A549 (cell line): ENCODE data around the gene WDR20. TPM values are rescaled to one million over a fixed set of nuclear protein-coding genes. Genes with fewer than 3 reads are reported as not detected.

Source experiments
- ATAC-seq, 2 experiments: fragments of 200-7000 bp in 1 of 2; fragments of >200 bp in 1 of 2; cut with Nextera tagmentation in 1 of 2; cut with Tn5 transposase in 1 of 2; 3 replicates each; pipeline versions ENCODE4 v1.8.0 to v1.9.1; 2018 to 2020; ENCODE audit warnings: mild to moderate bottlenecking in 1 of 2, moderate library complexity in 1 of 2
- CTCF ChIA-PET: fragments of 300-600 bp; sonication (Branson Sonifier 250); formaldehyde crosslinking; extraction: SDS; loops from one replicate; lab custom pipeline; 2021; ENCODE audit warnings: antibody characterized with exemption, inconsistent platforms; lab: Yijun Ruan, JAX
- POLR2A ChIA-PET: fragments of 350-600 bp; formaldehyde crosslinking; extraction: SDS; loops from one replicate; lab custom pipeline; 2021; ENCODE audit warnings: antibody characterized with exemption, inconsistent platforms; lab: Yijun Ruan, JAX
- DNase-seq, 2 experiments: peaks; one replicate each; pipeline versions ENCODE4 v3.0.0 to v3.0.0-alpha.2; 2011 to 2016; ENCODE audit warnings: low read depth in 1 of 2, low spot score in 1 of 2
- FAIRE-seq: peaks from 2 replicates; lab custom pipeline; 2011; peaks lifted over from hg19 to GRCh38; lab: Jason Lieb, UNC
- H3K27ac ChIP-seq, 2 experiments: fragments of >200 bp; sonication (Bioruptor Twin); formaldehyde crosslinking; 3 replicates each; pipeline ENCODE4 v1.5.1; 2016 to 2017
- H3K4me1 ChIP-seq: fragments of >200 bp; sonication (Bioruptor Twin); formaldehyde crosslinking; 3 replicates; pipeline ENCODE4 v1.6.1; 2016
- H3K4me2 ChIP-seq: fragments of >200 bp; sonication (Bioruptor Twin); formaldehyde crosslinking; 3 replicates; pipeline ENCODE4 v1.6.1; 2016
- H3K4me3 ChIP-seq: fragments of >200 bp; sonication (Bioruptor Twin); formaldehyde crosslinking; 3 replicates; pipeline ENCODE4 v1.5.1; 2016
- H3K9me3 ChIP-seq: fragments of >200 bp; sonication (Bioruptor Twin); formaldehyde crosslinking; 3 replicates; pipeline ENCODE4 v1.6.1; 2016
- ATOH8 ChIP-seq: fragments of 250-450 bp; sonication (Bioruptor Pico); IDR thresholded peaks from 2 replicates; pipeline ENCODE4 v1.5.0; 2020; ENCODE audit warnings: low read depth, mild to moderate bottlenecking, moderate library complexity
- CBX8 ChIP-seq: fragments of 200-600 bp; sonication (generic); IDR thresholded peaks from 2 replicates; pipeline ENCODE4 v1.6.1; 2016
- CHD4 ChIP-seq: fragments of 200-600 bp; sonication (generic); IDR thresholded peaks from 2 replicates; pipeline ENCODE4 v1.6.1; 2016; ENCODE audit warnings: antibody characterized with exemption, mild to moderate bottlenecking, borderline replicate concordance
- CTCF ChIP-seq: fragments of >200 bp; sonication (Bioruptor Twin); formaldehyde crosslinking; IDR thresholded peaks from 3 replicates; pipeline ENCODE4 v1.5.1; 2016
- EHMT2 ChIP-seq: fragments of 200-600 bp; sonication (generic); IDR thresholded peaks from 2 replicates; pipeline ENCODE4 v1.6.1; 2016; ENCODE audit warnings: antibody characterized with exemption, low read depth, mild to moderate bottlenecking, moderate library complexity
- HEYL ChIP-seq: fragments of 250-450 bp; sonication (Bioruptor Pico); IDR thresholded peaks from 2 replicates; pipeline ENCODE4 v1.8.0; 2021; ENCODE audit warnings: mild to moderate bottlenecking, moderate library complexity
- JUN ChIP-seq, 2 experiments: fragments of >200 bp; sonication (Bioruptor Twin); formaldehyde crosslinking; IDR thresholded peaks; 2 replicates in 1 of 2; 3 replicates in 1 of 2; pipeline ENCODE4 v1.6.1; 2016 to 2017
- JUNB ChIP-seq: fragments of >200 bp; sonication (Bioruptor Twin); formaldehyde crosslinking; IDR thresholded peaks from 2 replicates; pipeline ENCODE4 v1.6.1; 2016
- KDM1A ChIP-seq: fragments of 200-600 bp; sonication (generic); IDR thresholded peaks from 2 replicates; pipeline ENCODE4 v1.6.1; 2016; ENCODE audit warnings: low read depth, mild to moderate bottlenecking
- KDM5A ChIP-seq: fragments of 200-600 bp; sonication (generic); IDR thresholded peaks from 2 replicates; pipeline ENCODE4 v1.6.1; 2016; ENCODE audit warnings: antibody characterized with exemption, mild to moderate bottlenecking
- MAFK ChIP-seq: fragments of 450-650 bp; IDR thresholded peaks from 2 replicates; pipeline ENCODE4 v1.6.1; 2014; ENCODE audit not compliant: partially characterized antibody
- MAX ChIP-seq: IDR thresholded peaks from 2 replicates; pipeline ENCODE4 v1.6.1; 2012
- MYC ChIP-seq: IDR thresholded peaks from 2 replicates; pipeline ENCODE4 v1.6.1; 2012; ENCODE audit warnings: mild to moderate bottlenecking, inconsistent platforms, low read length, improper control_type of control experiment, borderline replicate concordance
- POLR2A ChIP-seq: IDR thresholded peaks from 2 replicates; pipeline ENCODE4 v1.6.1; 2012; ENCODE audit warnings: mild to moderate bottlenecking, low read length
- RAD21 ChIP-seq, 2 experiments: fragments of >200 bp in 1 of 2; sonication (Bioruptor Twin) in 1 of 2; formaldehyde crosslinking in 1 of 2; IDR thresholded peaks in 1 of 2; conservative IDR thresholded peaks in 1 of 2; 2 replicates in 1 of 2; 3 replicates in 1 of 2; pipeline ENCODE4 v1.6.1; 2012 to 2018; ENCODE audit warnings: inconsistent platforms in 1 of 2
- REST ChIP-seq: fragments of 200-600 bp; sonication (generic); IDR thresholded peaks from 2 replicates; pipeline ENCODE4 v1.6.1; 2016; ENCODE audit warnings: antibody characterized with exemption, mild to moderate bottlenecking, moderate library complexity
- TFCP2L1 ChIP-seq: fragments of 250-450 bp; sonication (Bioruptor Pico); IDR thresholded peaks from 2 replicates; pipeline ENCODE4 v1.5.0; 2021; ENCODE audit warnings: mild to moderate bottlenecking
- TP53 ChIP-seq: fragments of 250-450 bp; sonication (Bioruptor Pico); IDR thresholded peaks from 2 replicates; pipeline ENCODE4 v1.5.0; 2021; ENCODE audit warnings: mild to moderate bottlenecking, moderate library complexity
- USF2 ChIP-seq: fragments of 450-650 bp; IDR thresholded peaks from 2 replicates; pipeline ENCODE4 v1.6.1; 2014; ENCODE audit warnings: antibody characterized with exemption
- WGBS: methylation state at CpG from one replicate; pipeline ENCODE4 v1.1.6; 2017; ENCODE audit errors: missing lambda C conversion rate; 5-methylcytosine and 5-hydroxymethylcytosine counted together
- polyA plus RNA-seq, 4 experiments: library from polyadenylated mRNA; depleted of rRNA in 3 of 4; stranded (reverse); fragments of >200 nt; fragmentation: RNase III in 1 of 4; extraction: RNeasy Plus Mini Kit Qiagen cat#74134 plus additional on column Dnase treatment in 1 of 4; gene quantifications; 2 replicates in 3 of 4; 3 replicates in 1 of 4; pipeline ENCODE4 v1.2.3, GENCODE V29; 2011 to 2017

WDR20 gene
- polyA plus RNA-seq, 2 of the 4 experiments (the other 2 are of a cell fraction): 19.5 to 20.6 TPM

GRCh38 chr14:102150083-102150482 is 10.4 kb downstream of the WDR20 start:
- POLR2A ChIA-PET: no interaction called here
- no peak for FAIRE-seq
- CTCF ChIA-PET: interaction anchor here (0.6 kb wide), 3 partner anchors 11 to 1318 kb away, joined by 3 read pairs; no protein-coding TSS in a partner anchor

More at GRCh38 chr14:102150083-102150482, 10.4 kb downstream of the WDR20 start:
- TF ChIP-seq USF2 (no peak), MAX (no peak), RAD21 (conservative IDR thresholded peaks at IDR 0.05 in 1 of 2, IDR thresholded peaks at IDR 0.05 in 1 of 2) (no peak), MYC (no peak), JUN (IDR thresholded peaks at IDR 0.05) (no peak), TP53 (no peak), REST (no peak), HEYL (CRISPR knock-in tag) (no peak), KDM1A (no peak), CHD4 (no peak), CBX8 (no peak), JUNB (no peak), ATOH8 (no peak), EHMT2 (no peak), KDM5A (no peak), TFCP2L1 (no peak), POLR2A (no peak), CTCF (no peak), MAFK (no peak)
- TF ChIP-seq, all 56 proteins: peak for 0
- Histone ChIP-seq H3K4me2 (no peak overlapping the region), H3K4me1 (peaks cover 13% of the 10 kb centered on the region), H3K9me3 (no peaks in the 10 kb centered on the region; the same call in 2 of the 3 replicates), H3K4me3 (no peak overlapping the region), H3K27ac (no peak overlapping the region)
- DNase-seq (no peak), ATAC-seq (no peak)
- 87% methylated on average over 7 of the region's 7 CpGs for WGBS
